Measurements from ENCODE around the gene NAA11. TPM values are rescaled to one million over a fixed set of nuclear protein-coding genes. Genes with fewer than 3 reads are reported as not detected.
"Not testable (repeated sequence)": the region's sequence is repeated elsewhere in the genome, so short reads cannot be mapped to it uniquely, and the experiment has no call there.

The NAA11 gene
- total RNA-seq, 1 donor from 2014 or later, result not detected

GRCh38 chr4:79290376-79290775 lies 35.5 kb downstream of the NAA11 start:
- DNase-seq (no peak), ATAC-seq (no peak)
- intact Hi-C loops (cut with DNase I), result no loop called here
- no peak overlapping the region for H3K27ac ChIP-seq
- H3K4me1 ChIP-seq, result no peaks in the 10 kb centered on the region
- no peaks in the 10 kb centered on the region for H3K9me3 ChIP-seq
- no peak for TF ChIP-seq CTCF (IDR thresholded peaks at IDR 0.05)
- H3K27me3 ChIP-seq, result no peaks in the 10 kb centered on the region
- no peaks in the 10 kb centered on the region for H3K36me3 ChIP-seq
- H3K4me3 ChIP-seq, result no peak overlapping the region

GRCh38 chr4:79288185-79288584 lies 37.7 kb downstream of the NAA11 start:
- Histone ChIP-seq H3K4me3 (no peak overlapping the region), H3K9me3 (no peaks in the 10 kb centered on the region), H3K27ac (no peak overlapping the region), H3K36me3 (no peaks in the 10 kb centered on the region), H3K27me3 (no peaks in the 10 kb centered on the region), H3K4me1 (no peaks in the 10 kb centered on the region)
- no peak for DNase-seq
- no peak for ATAC-seq
- intact Hi-C loops (cut with DNase I), result no loop called here
- no peak for TF ChIP-seq CTCF (IDR thresholded peaks at IDR 0.05)

DNA sequence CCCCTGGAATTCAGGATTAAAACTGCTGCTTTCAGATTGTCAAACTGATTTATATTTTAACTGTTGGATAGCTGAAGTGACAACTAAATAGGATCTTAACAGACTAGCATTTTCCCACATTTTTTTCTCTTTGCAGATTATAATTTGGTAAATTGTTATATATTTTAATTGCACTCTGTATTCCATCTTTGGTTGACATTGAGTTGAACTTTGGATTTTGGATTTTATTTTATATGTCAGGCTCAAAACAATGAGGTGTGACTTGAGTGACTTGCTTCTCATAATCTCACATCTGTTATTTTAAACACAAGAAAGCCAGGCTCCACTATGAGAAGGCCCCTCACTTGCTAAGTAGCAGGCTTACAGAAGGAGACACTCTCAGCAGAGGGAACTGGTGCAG lies 38.1 kb downstream of the NAA11 start:
- intact Hi-C loops (cut with DNase I), result no loop called here
- ATAC-seq, result no peak
- no peaks in the 10 kb centered on the region for H3K4me1 ChIP-seq
- H3K36me3 ChIP-seq, result no peaks in the 10 kb centered on the region
- no peak overlapping the region for H3K4me3 ChIP-seq
- no peak for DNase-seq
- TF ChIP-seq CTCF (IDR thresholded peaks at IDR 0.05), result no peak
- H3K27ac ChIP-seq, result no peak overlapping the region
- H3K9me3 ChIP-seq, result no peaks in the 10 kb centered on the region
- H3K27me3 ChIP-seq, result no peaks in the 10 kb centered on the region

DNA sequence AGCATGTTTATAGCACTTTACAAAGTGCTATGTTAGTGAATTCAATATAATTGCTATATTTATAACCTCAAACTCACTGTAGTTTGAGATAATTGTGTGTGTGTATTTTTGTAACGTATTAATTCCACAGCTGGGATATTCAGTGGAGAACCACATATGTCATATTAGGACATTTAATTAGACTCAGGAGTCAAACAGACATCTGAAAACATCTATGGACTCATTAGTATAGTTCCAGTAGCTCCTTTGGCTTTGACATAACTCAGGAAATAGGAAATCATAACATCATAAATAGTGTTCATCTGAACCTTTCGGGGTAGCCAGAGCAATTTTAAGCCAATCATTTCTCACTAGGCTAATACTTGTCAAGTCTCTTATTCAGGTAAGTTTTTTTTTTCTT lies 38.8 kb downstream of the NAA11 start:
- H3K27me3 ChIP-seq, result no peaks in the 10 kb centered on the region
- intact Hi-C loops (cut with DNase I), result no loop called here
- H3K9me3 ChIP-seq, result no peaks in the 10 kb centered on the region
- DNase-seq (no peak), ATAC-seq (no peak)
- H3K4me3 ChIP-seq, result no peak overlapping the region
- H3K4me1 ChIP-seq, result no peaks in the 10 kb centered on the region
- H3K36me3 ChIP-seq, result no peaks in the 10 kb centered on the region
- no peak overlapping the region for H3K27ac ChIP-seq
- no peak for TF ChIP-seq CTCF (IDR thresholded peaks at IDR 0.05)

- no peaks in the 10 kb centered on the region for H3K4me1 ChIP-seq
- TF ChIP-seq CTCF (IDR thresholded peaks at IDR 0.05), result no peak
- no peak overlapping the region for H3K4me3 ChIP-seq
- ATAC-seq (no peak), DNase-seq (no peak)
- no peaks in the 10 kb centered on the region for H3K9me3 ChIP-seq
- intact Hi-C loops (cut with DNase I), result no loop called here
- no peaks in the 10 kb centered on the region for H3K27me3 ChIP-seq
- no peak overlapping the region for H3K27ac ChIP-seq
- no peaks in the 10 kb centered on the region for H3K36me3 ChIP-seq
Observed at GRCh38 chr4:79281566-79282359, 44.1 kb downstream of the NAA11 start.

GRCh38 chr4:79277467-79277866 lies 48.4 kb downstream of the NAA11 start:
- H3K4me1 ChIP-seq; DNase-seq; H3K36me3 ChIP-seq; H3K27ac ChIP-seq; H3K4me3 ChIP-seq; H3K27me3 ChIP-seq; intact Hi-C loops (cut with DNase I); H3K9me3 ChIP-seq; ATAC-seq: not testable (repeated sequence)
